MM.1S (cell line): Measurements from ENCODE around the gene C4orf33.

Source experiments
- DNase-seq: peaks from one replicate; pipeline ENCODE4 v3.0.0-alpha.2; 2015
- H2AFZ ChIP-seq: fragments of 300-600 bp; sonication (generic); 2 replicates; pipeline ENCODE4 v1.6.0; 2016; ENCODE audit warnings: antibody characterized with exemption, low read length
- H3F3A ChIP-seq: fragments of 300-600 bp; sonication (generic); 2 replicates; pipeline ENCODE4 v1.6.1; 2016; ENCODE audit warnings: mild to moderate bottlenecking, antibody characterized with exemption, low read length, moderate library complexity, mixed read lengths; ENCODE audit not compliant: insufficient read depth
- H3K27ac ChIP-seq: fragments of 300-600 bp; sonication (generic); 2 replicates; pipeline ENCODE4 v1.5.1; 2016; ENCODE audit warnings: mild to moderate bottlenecking, low read length
- H3K27me3 ChIP-seq: fragments of 300-600 bp; sonication (generic); replicated peaks from 2 replicates; pipeline ENCODE4 v1.6.0; 2016; ENCODE audit warnings: low read length; ENCODE audit not compliant: insufficient read depth
- H3K36me3 ChIP-seq: fragments of 300-600 bp; sonication (generic); replicated peaks from 2 replicates; pipeline ENCODE4 v1.6.1; 2016; ENCODE audit warnings: mild to moderate bottlenecking, low read length, mixed read lengths; ENCODE audit not compliant: insufficient read depth
- H3K4me1 ChIP-seq: fragments of 300-600 bp; sonication (generic); 2 replicates; pipeline ENCODE4 v1.6.1; 2016; ENCODE audit warnings: low read length, mixed read lengths
- H3K4me2 ChIP-seq: fragments of 300-600 bp; sonication (generic); 2 replicates; pipeline ENCODE4 v1.6.0; 2016; ENCODE audit warnings: low read depth, low read length
- H3K4me3 ChIP-seq: fragments of 300-600 bp; sonication (generic); 2 replicates; pipeline ENCODE4 v1.5.1; 2016; ENCODE audit warnings: low read length, mixed read lengths
- H3K79me2 ChIP-seq: fragments of 300-600 bp; sonication (generic); 2 replicates; pipeline ENCODE4 v1.6.1; 2016; ENCODE audit warnings: mixed run types, low read length, mixed read lengths
- H3K9ac ChIP-seq: fragments of 300-600 bp; sonication (generic); 2 replicates; pipeline ENCODE4 v1.6.1; 2016; ENCODE audit warnings: low read length, mixed read lengths
- H3K9me2 ChIP-seq: fragments of 300-600 bp; sonication (generic); replicated peaks from 2 replicates; pipeline ENCODE4 v1.6.1; 2016; ENCODE audit warnings: mild to moderate bottlenecking, low read length, mixed read lengths; ENCODE audit not compliant: insufficient read depth
- H3K9me3 ChIP-seq: fragments of 300-600 bp; sonication (generic); replicated peaks from 2 replicates; pipeline ENCODE4 v1.6.1; 2016; ENCODE audit warnings: mild to moderate bottlenecking, low read length, mixed read lengths; ENCODE audit not compliant: insufficient read depth
- H4K20me1 ChIP-seq: fragments of 300-600 bp; sonication (generic); 2 replicates; pipeline ENCODE4 v1.6.1; 2016; ENCODE audit warnings: mild to moderate bottlenecking, low read length, moderate library complexity, mixed read lengths; ENCODE audit not compliant: insufficient read depth
- CTCF ChIP-seq: fragments of 300-600 bp; sonication (generic); IDR thresholded peaks from 2 replicates; pipeline ENCODE4 v1.5.1; 2016; ENCODE audit warnings: antibody characterized with exemption, low read length, mixed read lengths
- EZH2 ChIP-seq: fragments of 300-600 bp; sonication (generic); optimal IDR thresholded peaks from 2 replicates; pipeline ENCODE3; 2017; ENCODE audit warnings: low read depth, mild to moderate bottlenecking, antibody characterized with exemption, low read length, mixed read lengths
- EZH2phosphoT487 ChIP-seq: fragments of 300-600 bp; sonication (generic); IDR thresholded peaks from 2 replicates; pipeline ENCODE4 v1.6.1; 2018; ENCODE audit warnings: antibody characterized with exemption, low read length

Gene C4orf33

GRCh38 chr4:129129143-129129542, 33.2 kb downstream of the C4orf33 start:
- DNase-seq = no peak
- Histone ChIP-seq H2AFZ (no peak overlapping the region), H3K4me1 (no peaks in the 10 kb centered on the region), H3K36me3 (no peaks in the 10 kb centered on the region), H3K9ac (no peak overlapping the region), H3K9me3 (no peaks in the 10 kb centered on the region), H3K4me3 (no peak overlapping the region), H3K9me2 (no peaks in the 10 kb centered on the region), H3K27ac (no peak overlapping the region), H3K79me2 (no peaks in the 10 kb centered on the region), H4K20me1 (no peaks in the 10 kb centered on the region), H3K4me2 (no peak overlapping the region), H3K27me3 (no peaks in the 10 kb centered on the region), H3F3A (no peaks in the 10 kb centered on the region)
- TF ChIP-seq EZH2phosphoT487 (no peak), CTCF (no peak), EZH2 (no peak)

- Histone ChIP-seq H3K79me2 (no peaks in the 10 kb centered on the region), H3K4me2 (no peak overlapping the region), H3K9ac (no peak overlapping the region), H2AFZ (no peak overlapping the region), H3K36me3 (no peaks in the 10 kb centered on the region), H3K27ac (no peak overlapping the region), H3K4me3 (no peak overlapping the region), H3K9me2 (no peaks in the 10 kb centered on the region), H3K27me3 (no peaks in the 10 kb centered on the region), H3K4me1 (no peaks in the 10 kb centered on the region), H4K20me1 (no peaks in the 10 kb centered on the region), H3K9me3 (no peaks in the 10 kb centered on the region), H3F3A (no peaks in the 10 kb centered on the region)
- no peak for DNase-seq
- no peak for TF ChIP-seq CTCF
- TF ChIP-seq EZH2 = no peak
- TF ChIP-seq EZH2phosphoT487 = no peak
Measured at GRCh38 chr4:129131343-129131742, 35.4 kb downstream of the C4orf33 start.

GRCh38 chr4:129136433-129136832, 40.5 kb downstream of the C4orf33 start:
- TF ChIP-seq CTCF (no peak), EZH2 (no peak), EZH2phosphoT487 (no peak)
- H4K20me1 ChIP-seq = no peaks in the 10 kb centered on the region
- no peak for DNase-seq
- H3K4me2 ChIP-seq = no peak overlapping the region
- H3K9me3 ChIP-seq = no peaks in the 10 kb centered on the region
- no peak overlapping the region for H3K9ac ChIP-seq
- H3K9me2 ChIP-seq = no peaks in the 10 kb centered on the region
- H3K4me3 ChIP-seq = no peak overlapping the region
- no peaks in the 10 kb centered on the region for H3K36me3 ChIP-seq
- H3K4me1 ChIP-seq = no peaks in the 10 kb centered on the region
- H3K27ac ChIP-seq = no peak overlapping the region
- H3K79me2 ChIP-seq = no peaks in the 10 kb centered on the region
- H2AFZ ChIP-seq = no peak overlapping the region
- no peaks in the 10 kb centered on the region for H3K27me3 ChIP-seq
- H3F3A ChIP-seq = no peaks in the 10 kb centered on the region
